HK-2 (cell line): ENCODE data around the gene E4F1.
"Not testable (repeated sequence)": the region's sequence is repeated elsewhere in the genome, so short reads cannot be mapped to it uniquely, and the experiment has no call there.

ENCODE experiments used
- DNase-seq: peaks from one replicate; pipeline ENCODE4 v3.0.0-alpha.2; 2018; ENCODE audit not compliant: unreplicated experiment

Gene E4F1

GRCh38 chr16:2231016-2231931 lies 7.9 kb downstream of the E4F1 start:
- no peak for DNase-seq

DNA sequence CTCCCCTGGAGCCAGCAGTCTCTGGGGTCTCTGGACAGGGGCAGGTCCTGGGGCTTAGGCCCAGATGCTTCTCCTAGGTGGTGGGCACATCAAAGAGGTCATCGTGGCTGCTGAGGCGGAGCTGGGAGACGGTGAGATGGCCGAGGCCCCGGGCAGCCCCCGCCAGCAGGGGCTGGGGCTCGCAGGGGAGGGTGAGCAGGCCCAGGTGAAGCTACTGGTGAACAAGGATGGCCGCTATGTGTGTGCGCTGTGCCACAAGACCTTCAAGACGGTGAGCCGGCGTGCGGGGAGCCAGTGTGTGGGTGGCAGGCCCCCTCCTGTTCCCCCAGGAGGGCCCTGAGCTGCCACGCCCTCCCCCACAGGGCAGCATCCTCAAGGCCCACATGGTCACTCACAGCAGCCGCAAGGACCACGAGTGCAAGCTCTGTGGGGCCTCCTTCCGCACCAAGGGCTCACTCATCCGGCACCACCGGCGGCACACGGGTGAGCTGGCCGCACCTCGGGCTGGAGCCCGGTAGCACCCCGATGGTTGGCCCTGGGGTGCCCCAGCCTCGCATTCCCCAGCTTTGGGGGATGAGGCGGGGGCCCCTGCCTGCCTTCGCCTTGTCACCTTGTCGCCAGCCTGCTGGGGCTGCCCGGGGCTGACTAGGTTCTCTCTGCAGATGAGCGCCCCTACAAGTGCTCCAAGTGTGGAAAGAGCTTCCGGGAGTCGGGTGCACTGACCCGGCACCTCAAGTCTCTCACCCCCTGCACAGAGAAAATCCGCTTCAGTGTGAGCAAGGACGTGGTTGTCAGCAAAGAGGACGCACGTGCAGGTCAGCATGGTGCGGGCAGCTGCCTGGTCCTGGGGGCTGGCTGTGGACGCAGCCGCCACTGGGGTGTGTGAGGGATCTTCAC lies 9.0 kb downstream of the E4F1 start:
- DNase-seq = no peak

DNA sequence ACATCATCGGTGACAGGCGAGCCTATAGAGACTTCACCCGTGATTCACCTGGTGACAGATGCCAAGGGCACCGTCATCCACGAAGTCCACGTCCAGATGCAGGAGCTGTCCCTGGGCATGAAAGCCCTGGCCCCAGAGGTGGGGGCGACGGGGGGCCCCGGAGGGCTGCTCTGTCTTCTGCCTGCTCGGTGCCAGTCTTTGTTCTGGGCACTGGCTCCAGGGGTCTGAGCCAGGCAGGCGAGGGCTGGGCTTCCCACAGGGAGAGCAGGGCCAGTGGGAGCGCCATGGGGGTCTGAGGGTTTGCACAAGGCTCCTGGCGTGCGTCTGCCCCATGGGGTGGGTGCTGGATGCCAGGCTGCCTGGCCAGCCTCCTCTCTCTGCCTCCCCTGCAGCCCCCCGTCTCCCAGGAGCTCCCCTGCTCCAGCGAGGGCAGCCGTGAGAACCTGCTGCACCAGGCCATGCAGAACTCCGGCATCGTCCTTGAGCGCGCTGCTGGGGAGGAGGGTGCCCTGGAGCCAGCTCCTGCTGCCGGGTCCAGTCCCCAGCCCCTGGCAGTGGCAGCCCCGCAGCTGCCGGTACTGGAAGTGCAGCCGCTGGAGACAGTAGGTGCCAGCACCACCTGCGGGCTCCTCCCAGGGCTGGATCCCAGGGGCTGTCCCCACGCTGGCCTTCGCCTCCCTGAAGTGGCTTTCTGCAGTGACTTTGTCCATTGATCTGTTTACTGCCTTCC lies 9.8 kb downstream of the E4F1 start:
- no peak for DNase-seq

DNA sequence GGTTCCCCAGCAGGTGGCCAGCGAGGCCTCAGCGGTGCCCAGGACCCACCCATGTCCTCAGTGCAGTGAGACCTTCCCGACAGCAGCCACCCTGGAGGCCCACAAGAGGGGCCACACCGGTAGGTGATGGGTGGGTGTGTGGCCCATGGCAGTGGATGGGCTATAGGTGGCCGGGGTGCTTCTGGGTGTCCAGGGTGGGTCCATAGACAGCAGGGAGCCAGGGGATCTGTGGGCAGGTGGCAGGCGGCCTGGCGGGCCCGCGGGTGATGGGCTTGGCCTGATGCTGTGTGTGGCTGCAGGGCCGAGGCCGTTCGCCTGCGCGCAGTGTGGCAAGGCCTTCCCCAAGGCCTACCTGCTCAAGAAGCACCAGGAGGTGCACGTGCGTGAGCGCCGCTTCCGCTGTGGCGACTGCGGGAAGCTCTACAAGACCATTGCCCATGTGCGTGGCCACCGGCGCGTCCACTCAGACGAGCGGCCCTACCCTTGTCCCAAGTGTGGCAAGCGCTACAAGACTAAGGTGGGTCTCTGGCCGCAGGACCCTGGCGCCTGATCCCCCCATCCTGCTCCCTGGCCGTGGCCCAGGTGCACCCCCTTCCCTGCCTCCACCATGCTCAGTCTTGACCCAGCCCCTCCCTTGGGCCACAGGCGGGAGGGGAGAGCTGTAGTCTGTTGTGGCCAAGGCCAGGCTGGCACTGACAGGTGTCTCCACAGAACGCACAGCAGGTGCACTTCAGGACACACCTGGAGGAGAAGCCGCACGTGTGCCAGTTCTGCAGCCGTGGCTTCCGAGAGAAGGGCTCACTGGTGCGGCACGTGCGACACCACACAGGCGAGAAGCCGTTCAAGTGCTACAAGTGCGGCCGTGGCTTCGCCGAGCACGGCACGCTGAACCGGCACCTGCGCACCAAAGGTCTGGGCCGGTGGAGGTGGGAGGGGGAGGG lies 10.8 kb downstream of the E4F1 start:
- no peak for DNase-seq

- no peak for DNase-seq
These were observed 11.4 kb downstream of the E4F1 start for GRCh38 chr16:2234813-2235170.

DNA sequence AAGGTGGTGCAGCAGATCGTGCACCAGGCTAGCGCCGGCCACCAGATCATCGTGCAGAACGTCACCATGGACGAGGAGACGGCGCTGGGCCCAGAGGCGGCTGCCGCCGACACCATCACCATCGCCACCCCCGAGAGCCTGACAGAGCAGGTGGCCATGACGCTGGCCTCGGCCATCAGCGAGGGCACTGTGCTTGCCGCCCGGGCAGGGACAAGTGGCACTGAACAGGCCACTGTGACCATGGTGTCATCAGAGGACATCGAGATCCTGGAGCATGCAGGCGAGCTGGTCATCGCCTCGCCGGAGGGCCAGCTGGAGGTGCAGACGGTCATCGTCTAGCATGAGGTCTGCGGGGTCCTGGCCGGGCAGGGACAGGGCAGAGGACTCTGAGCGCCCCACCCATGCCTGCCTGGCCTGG lies 11.9 kb downstream of the E4F1 start:
- DNase-seq = no peak

DNA sequence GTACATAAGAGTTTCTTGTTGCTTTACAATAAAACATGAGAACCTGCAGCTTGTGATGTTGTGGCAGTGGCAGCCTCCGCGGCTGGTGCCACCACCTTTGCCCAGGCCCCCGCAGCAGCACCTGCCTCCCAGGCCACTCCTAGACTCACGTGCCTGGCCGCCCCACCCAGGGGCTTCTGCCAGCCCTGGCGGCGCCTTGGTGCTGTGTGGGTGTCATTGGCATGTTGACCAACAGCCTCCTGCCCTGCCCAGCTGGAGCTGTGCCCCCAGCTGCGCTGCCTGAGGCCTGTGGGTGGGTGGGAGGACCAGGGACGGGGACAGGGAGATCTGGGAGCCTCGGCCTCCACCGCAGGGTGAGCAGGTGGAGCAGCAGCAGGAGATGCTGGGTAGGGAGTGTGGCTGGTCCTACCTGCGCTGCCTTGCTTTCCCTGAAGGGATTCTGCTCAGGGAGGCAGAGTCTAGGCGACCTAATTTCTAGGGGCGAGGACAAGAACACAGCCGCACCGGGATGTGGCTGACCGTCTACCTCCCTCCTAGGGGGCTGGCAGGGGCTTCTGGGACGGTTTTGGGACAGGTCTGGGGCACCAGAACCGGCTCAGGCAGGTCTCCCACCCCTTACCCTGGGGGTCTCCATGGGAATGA lies 12.4 kb downstream of the E4F1 start:
- no peak for DNase-seq

DNA sequence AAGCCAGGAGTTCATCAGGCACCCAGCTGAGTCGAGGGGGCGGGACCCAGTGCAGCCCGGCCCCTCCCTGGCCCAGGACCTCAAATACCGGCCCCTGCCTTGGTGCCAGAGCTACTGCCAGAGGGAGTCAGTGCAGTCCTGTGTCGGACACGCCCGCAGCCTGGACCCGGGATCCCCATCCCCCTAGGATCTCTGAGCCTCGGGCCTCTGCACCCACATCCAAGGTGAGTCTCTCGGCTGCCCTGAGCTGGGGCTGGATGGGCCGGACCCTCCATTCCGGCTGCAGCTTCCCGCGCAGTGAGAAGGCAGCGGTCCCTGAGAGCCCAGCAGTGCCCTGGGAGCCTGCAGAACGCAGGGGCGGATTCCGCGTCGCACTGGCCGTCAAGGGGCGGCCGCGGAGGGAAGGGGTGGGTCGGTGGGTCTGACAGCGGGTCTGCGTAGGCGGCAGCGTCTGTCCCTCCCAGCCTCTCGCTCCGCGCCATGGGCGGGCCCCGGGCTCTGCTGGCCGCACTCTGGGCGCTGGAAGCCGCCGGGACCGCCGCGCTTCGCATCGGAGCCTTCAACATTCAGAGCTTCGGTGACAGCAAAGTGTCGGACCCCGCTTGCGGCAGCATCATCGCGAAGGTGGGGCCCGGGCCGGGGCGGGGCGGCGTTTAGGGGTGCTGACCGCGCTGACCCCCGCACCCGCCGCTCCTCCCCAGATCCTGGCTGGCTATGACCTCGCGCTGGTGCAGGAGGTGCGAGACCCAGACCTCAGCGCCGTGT lies 13.1 kb downstream of the E4F1 start, which contains the start of gene DNASE1L2:
Gene DNASE1L2 (plus strand): TSS at position 108 of the 765 bp plus-strand sequence. CDS start 373 bp downstream, at position 481.
- DNase-seq = no peak

DNA sequence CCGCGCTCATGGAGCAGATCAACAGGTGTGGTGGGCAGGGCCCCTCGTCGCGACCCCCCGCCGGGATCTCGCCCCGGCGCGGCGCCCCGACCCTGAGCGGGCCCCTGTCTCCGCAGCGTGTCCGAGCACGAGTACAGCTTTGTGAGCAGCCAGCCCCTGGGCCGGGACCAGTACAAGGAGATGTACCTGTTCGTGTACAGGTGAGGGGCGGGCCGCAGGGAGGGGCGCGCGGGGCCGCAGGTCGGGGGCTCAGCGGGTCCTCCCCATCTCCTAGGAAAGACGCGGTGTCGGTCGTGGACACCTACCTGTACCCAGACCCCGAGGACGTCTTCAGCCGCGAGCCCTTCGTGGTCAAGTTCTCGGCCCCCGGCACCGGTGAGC lies 13.7 kb downstream of the E4F1 start:
- no peak for DNase-seq

GRCh38 chr16:2237493-2238149 lies 14.2 kb downstream of the E4F1 start:
- DNase-seq = no peak

- no peak for DNase-seq
These were observed 14.9 kb downstream of the E4F1 start for GRCh38 chr16:2238150-2238837.

DNA sequence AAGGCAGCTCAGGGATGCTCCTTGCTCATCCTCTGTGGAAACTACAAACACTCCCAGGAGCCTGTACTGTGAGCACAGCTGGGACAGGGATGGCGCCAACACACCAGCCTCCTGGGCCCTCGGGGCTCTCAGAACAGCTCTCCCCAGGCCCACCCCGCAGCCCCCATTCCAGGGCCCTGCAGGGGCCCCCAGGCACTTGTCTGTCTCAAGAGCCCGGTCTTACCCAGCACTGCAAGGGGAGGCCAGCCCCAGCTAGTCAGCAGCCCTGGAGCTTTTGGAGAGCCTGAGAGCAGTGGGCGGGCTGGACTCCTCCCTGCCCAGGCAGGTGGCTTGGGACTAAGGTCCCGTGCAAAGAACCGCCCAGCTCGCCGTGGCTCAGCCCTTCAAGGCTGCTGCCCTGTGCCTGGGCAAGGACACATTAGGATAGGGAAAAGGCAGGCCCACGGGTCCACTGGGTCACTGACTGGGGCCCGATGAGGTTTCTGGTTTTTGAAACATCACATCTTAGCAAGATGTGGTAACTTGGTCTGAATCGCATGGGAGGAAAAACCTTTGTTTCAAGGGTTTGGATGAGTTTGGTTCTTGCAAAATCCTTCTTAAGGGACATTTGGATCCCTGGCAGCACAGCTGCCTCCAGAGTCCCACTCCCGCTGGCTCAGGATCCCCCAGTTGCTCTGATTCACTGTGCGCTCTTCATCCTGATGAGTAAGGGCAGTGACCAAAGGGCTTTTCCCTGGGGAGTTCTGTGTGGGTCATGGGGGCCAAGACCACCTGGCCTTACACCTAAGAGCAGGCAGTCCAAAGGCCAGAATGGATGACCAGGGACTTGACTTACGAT lies 15.7 kb downstream of the E4F1 start:
- DNase-seq = no peak

GRCh38 chr16:2240331-2240730 lies 16.9 kb downstream of the E4F1 start:
- DNase-seq = not testable (repeated sequence)

GRCh38 chr16:2242598-2242997 lies 19.2 kb downstream of the E4F1 start:
- no peak for DNase-seq

GRCh38 chr16:2243031-2243528 lies 19.7 kb downstream of the E4F1 start:
- DNase-seq = no peak

- no peak for DNase-seq
These were observed 20.4 kb downstream of the E4F1 start for GRCh38 chr16:2243781-2244180.

DNA sequence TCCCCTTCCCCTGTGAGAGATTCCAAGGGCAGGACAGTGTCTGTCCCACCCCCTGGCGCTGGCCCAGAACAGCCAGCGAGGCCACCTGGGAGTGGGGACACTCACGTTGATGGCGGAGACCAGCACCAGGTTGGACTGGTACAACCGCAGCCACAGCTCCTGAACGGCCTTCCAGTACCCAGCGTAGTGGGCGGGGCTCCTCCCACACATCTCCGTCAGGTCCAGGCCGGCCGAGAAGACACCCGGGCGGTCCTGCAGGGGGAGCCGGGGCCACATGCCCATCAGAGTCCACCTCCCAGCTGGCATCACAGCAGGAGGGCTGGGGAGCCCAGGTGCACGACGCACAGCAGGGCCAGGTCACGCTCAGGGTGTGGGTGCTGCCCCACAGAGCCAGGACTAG lies 20.9 kb downstream of the E4F1 start:
- DNase-seq = no peak
